ENCODE data around the gene NXPH4. TPM values are rescaled to one million over a fixed set of nuclear protein-coding genes. Genes with fewer than 3 reads are reported as not detected.

Gene NXPH4
- total RNA-seq, 2 donors from 2014 or later, result 0.81 TPM; not detected in 1

DNA sequence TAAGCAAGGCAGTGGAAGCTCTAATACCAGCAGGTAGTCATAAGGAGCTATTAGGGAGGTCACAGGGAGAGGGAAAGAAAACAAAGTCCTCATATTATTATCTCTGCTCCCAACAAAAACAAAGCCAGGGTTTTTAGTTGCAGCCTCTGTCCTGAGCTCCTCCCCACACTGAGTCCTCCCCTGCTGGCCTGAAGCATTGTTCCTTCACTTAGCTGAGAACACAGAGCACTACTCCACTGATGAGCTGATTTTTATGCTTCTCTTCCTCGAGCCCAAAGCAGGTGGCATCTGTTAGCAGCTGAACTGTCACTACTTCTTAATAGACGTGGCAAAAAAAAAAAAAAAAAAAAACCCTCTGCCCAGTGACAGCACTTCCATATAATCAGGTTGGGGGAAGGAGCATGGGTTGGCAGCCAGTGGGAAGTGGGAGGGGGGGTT is 44.9 kb downstream of the NXPH4 start:
- DNase-seq (ENCODE audit: low spot score) (no peak), ATAC-seq (ENCODE audit: insufficient number of reproducible peaks, low FRiP score, low read depth) (no peak)
- no peaks in the 10 kb centered on the region for H3K27me3 ChIP-seq (replicated peaks; ENCODE audit: insufficient read depth)
- H3K4me3 ChIP-seq, result no peak overlapping the region
- no peaks in the 10 kb centered on the region for H3K9me3 ChIP-seq
- peaks cover 0 to 12% of the 10 kb centered on the region in 2 donors for H3K4me1 ChIP-seq (ENCODE audit: control insufficient read depth in 1 of 2, low read depth in 2 of 2)
- peaks cover 40% of the 10 kb centered on the region for H3K36me3 ChIP-seq
- H3K27ac ChIP-seq, result no peak overlapping the region
- TF ChIP-seq CTCF (IDR thresholded peaks at IDR 0.05), result no peak

GRCh38 chr12:57262126-57262822 is 45.7 kb downstream of the NXPH4 start:
- Histone ChIP-seq H3K27ac (no peak overlapping the region), H3K36me3 (peaks cover 43% of the 10 kb centered on the region), H3K27me3 (replicated peaks; ENCODE audit: insufficient read depth) (no peaks in the 10 kb centered on the region), H3K9me3 (no peaks in the 10 kb centered on the region), H3K4me1 (ENCODE audit: control insufficient read depth in 1 of 2, low read depth in 2 of 2) (peaks cover 0 to 12% of the 10 kb centered on the region in 2 donors), H3K4me3 (no peak overlapping the region)
- TF ChIP-seq CTCF (IDR thresholded peaks at IDR 0.05), result no peak
- ATAC-seq (ENCODE audit: insufficient number of reproducible peaks, low FRiP score, low read depth) (no peak), DNase-seq (ENCODE audit: low spot score) (no peak)

DNA sequence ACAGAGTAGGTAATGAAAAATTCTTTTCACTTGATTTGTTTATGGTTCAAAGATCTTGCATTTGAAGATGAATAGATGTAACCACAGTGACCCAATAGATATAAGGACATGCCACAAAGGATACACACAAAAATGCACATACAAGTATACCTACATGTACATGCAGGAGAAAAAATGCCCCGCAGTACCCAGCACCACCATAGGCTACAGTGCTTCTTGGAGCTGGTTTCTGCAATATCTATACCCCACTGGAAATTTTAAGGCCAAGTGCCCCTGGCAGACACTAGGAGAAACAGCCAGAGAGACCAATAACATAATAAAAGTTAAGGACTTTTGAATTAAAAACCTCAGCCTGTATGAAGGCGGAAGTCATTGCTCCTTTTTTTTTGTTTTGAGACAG is 46.5 kb downstream of the NXPH4 start:
- peaks cover 38% of the 10 kb centered on the region for H3K36me3 ChIP-seq

DNA sequence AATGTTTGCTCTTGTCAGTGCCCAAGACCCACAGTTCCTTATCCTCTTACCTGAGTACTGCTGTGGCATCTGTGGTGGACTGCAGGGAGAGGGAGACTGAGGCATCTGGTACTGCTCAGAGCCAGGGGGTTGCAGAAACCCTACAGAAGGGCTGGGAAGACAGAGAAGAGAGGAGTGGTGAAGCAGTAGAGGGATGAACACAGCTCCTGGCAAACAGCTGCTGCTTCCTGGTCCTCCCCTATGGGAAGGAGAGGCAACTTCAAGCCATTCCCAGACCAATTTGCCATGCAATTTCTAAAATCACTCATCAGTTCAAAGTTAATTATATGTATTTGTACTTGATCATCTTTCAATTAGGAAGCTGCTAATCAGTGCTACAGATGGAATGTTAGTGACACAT is 50.1 kb downstream of the NXPH4 start:
- DNase-seq (ENCODE audit: low spot score) (no peak), ATAC-seq (ENCODE audit: insufficient number of reproducible peaks, low FRiP score, low read depth) (no peak)
- H3K4me3 ChIP-seq, result no peak overlapping the region
- H3K27ac ChIP-seq, result no peak overlapping the region
- peaks cover 38% of the 10 kb centered on the region for H3K36me3 ChIP-seq
- TF ChIP-seq CTCF (IDR thresholded peaks at IDR 0.05), result no peak
- no peaks in the 10 kb centered on the region for H3K9me3 ChIP-seq
- peaks cover 0 to 6% of the 10 kb centered on the region in 2 donors for H3K4me1 ChIP-seq (ENCODE audit: control insufficient read depth in 1 of 2, low read depth in 2 of 2)
- H3K27me3 ChIP-seq (replicated peaks; ENCODE audit: insufficient read depth), result no peaks in the 10 kb centered on the region

More for the DNA sequence above, 46.5 kb downstream of the NXPH4 start:
- ATAC-seq (ENCODE audit: insufficient number of reproducible peaks, low FRiP score, low read depth) (no peak), DNase-seq (ENCODE audit: low spot score) (no peak)
- TF ChIP-seq CTCF (IDR thresholded peaks at IDR 0.05), result no peak
- no peaks in the 10 kb centered on the region for H3K9me3 ChIP-seq
- H3K4me3 ChIP-seq, result no peak overlapping the region
- peaks cover 0 to 12% of the 10 kb centered on the region in 2 donors for H3K4me1 ChIP-seq (ENCODE audit: control insufficient read depth in 1 of 2, low read depth in 2 of 2)
- H3K27ac ChIP-seq, result no peak overlapping the region
- no peaks in the 10 kb centered on the region for H3K27me3 ChIP-seq (replicated peaks; ENCODE audit: insufficient read depth)

DNA sequence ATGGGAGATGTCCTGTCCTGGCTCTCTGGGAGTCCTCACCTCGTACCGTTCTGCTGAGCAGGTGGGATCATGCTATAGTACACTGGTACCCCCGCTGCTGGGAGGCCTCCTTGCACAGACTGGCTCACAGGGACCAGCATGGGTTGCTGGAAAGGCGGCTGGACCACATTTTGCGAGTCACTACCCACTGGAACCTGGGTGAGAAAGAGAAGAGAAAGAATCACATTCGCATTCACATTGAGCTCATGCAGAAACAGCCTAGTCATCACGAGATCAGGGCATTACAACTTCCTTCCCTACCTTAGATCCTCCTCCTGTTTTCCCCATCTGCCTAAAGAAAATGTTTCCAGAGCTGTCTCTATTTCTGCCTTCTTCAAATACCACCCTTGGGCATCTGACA is 51.7 kb downstream of the NXPH4 start:
- Histone ChIP-seq H3K4me1 (ENCODE audit: control insufficient read depth in 1 of 2, low read depth in 2 of 2) (peaks cover 0 to 6% of the 10 kb centered on the region in 2 donors), H3K36me3 (peaks cover 36% of the 10 kb centered on the region), H3K27ac (no peak overlapping the region), H3K27me3 (replicated peaks; ENCODE audit: insufficient read depth) (no peaks in the 10 kb centered on the region), H3K9me3 (no peaks in the 10 kb centered on the region), H3K4me3 (no peak overlapping the region)
- DNase-seq (ENCODE audit: low spot score), result no peak
- ATAC-seq (ENCODE audit: insufficient number of reproducible peaks, low FRiP score, low read depth), result no peak
- no peak for TF ChIP-seq CTCF (IDR thresholded peaks at IDR 0.05)
